ENCODE results near the gene MXRA8. TPM values are rescaled to one million over a fixed set of nuclear protein-coding genes. Genes with fewer than 3 reads are reported as not detected.
"Not testable (repeated sequence)": the region's sequence is repeated elsewhere in the genome, so short reads cannot be mapped to it uniquely, and the experiment has no call there.

Gene MXRA8
- total and polyA plus RNA-seq, 2 experiments from 2014 or later, result 155 to 242 TPM

- no peak overlapping the region for H2AFZ ChIP-seq
- no peaks in the 10 kb centered on the region for H3K9me2 ChIP-seq (replicated peaks; ENCODE audit: insufficient read depth)
- H3K4me2 ChIP-seq, result no peak overlapping the region
- no peaks in the 10 kb centered on the region for H3K9me3 ChIP-seq (ENCODE audit: low read depth)
- TF ChIP-seq EZH2 (IDR thresholded peaks at IDR 0.05; ENCODE audit: borderline replicate concordance) (no peak), CTCF (IDR thresholded peaks at IDR 0.05; ENCODE audit: poor library complexity) (no peak)
- no peak overlapping the region for H3K4me3 ChIP-seq
- H3K79me2 ChIP-seq, result peaks cover 63% of the 10 kb centered on the region
- no peaks in the 10 kb centered on the region for H3K27me3 ChIP-seq
- peaks cover 6% of the 10 kb centered on the region for H3K4me1 ChIP-seq (ENCODE audit: insufficient read depth)
- 90% methylated on average over 6 of the region's 6 CpGs for WGBS (ENCODE audit: low lambda C conversion rate, missing lambda C conversion rate)
- peak overlapping the region; percentile 64 for H3K27ac ChIP-seq
- no peaks in the 10 kb centered on the region for H3K36me3 ChIP-seq (replicated peaks; ENCODE audit: insufficient read depth, low read depth)
- DNase-seq (ENCODE audit: low spot score), result no peak
- peaks cover 10% of the 10 kb centered on the region for H4K20me1 ChIP-seq (ENCODE audit: insufficient read depth, poor library complexity, severe bottlenecking)
Measured at GRCh38 chr1:1317420-1317819, 40.9 kb downstream of the MXRA8 start.

- not testable (repeated sequence) for H2AFZ ChIP-seq; H3K4me2 ChIP-seq; H3K36me3 ChIP-seq (replicated peaks; ENCODE audit: insufficient read depth, low read depth); H3K4me1 ChIP-seq (ENCODE audit: insufficient read depth); DNase-seq (ENCODE audit: low spot score); H3K9me2 ChIP-seq (replicated peaks; ENCODE audit: insufficient read depth); H3K4me3 ChIP-seq; H4K20me1 ChIP-seq (ENCODE audit: insufficient read depth, poor library complexity, severe bottlenecking); H3K27ac ChIP-seq; H3K9me3 ChIP-seq (ENCODE audit: low read depth); H3K27me3 ChIP-seq
- 91% methylated on average over 8 of the region's 8 CpGs for WGBS (ENCODE audit: low lambda C conversion rate, missing lambda C conversion rate)
- H3K79me2 ChIP-seq, result peaks cover 51% of the 10 kb centered on the region
Measured at GRCh38 chr1:1316199-1316598, 42.2 kb downstream of the MXRA8 start.

- peaks cover 4% of the 10 kb centered on the region for H4K20me1 ChIP-seq (ENCODE audit: insufficient read depth, poor library complexity, severe bottlenecking)
- WGBS (ENCODE audit: low lambda C conversion rate, missing lambda C conversion rate), result 47% methylated on average over 9 of the region's 26 CpGs
Measured at GRCh38 chr1:1315435-1315954, 42.9 kb downstream of the MXRA8 start.

GRCh38 chr1:1314678-1315335 is 43.5 kb downstream of the MXRA8 start:
- H3K4me3 ChIP-seq, result no peak overlapping the region
- H3K27me3 ChIP-seq, result no peaks in the 10 kb centered on the region
- no peaks in the 10 kb centered on the region for H3K36me3 ChIP-seq (replicated peaks; ENCODE audit: insufficient read depth, low read depth)
- H3K4me1 ChIP-seq (ENCODE audit: insufficient read depth), result peaks cover 9% of the 10 kb centered on the region
- H2AFZ ChIP-seq, result no peak overlapping the region
- H4K20me1 ChIP-seq (ENCODE audit: insufficient read depth, poor library complexity, severe bottlenecking), result peaks cover 4% of the 10 kb centered on the region
- peaks cover 44% of the 10 kb centered on the region for H3K79me2 ChIP-seq
- no peak for TF ChIP-seq CTCF (IDR thresholded peaks at IDR 0.05; ENCODE audit: poor library complexity)
- TF ChIP-seq EZH2 (IDR thresholded peaks at IDR 0.05; ENCODE audit: borderline replicate concordance), result no peak
- TF ChIP-seq EZH2phosphoT487 (IDR thresholded peaks at IDR 0.05; ENCODE audit: low read depth, severe bottlenecking, unreplicated experiment), result no peak
- 98% methylated on average over 21 of the region's 23 CpGs for WGBS (ENCODE audit: low lambda C conversion rate, missing lambda C conversion rate)
- no peaks in the 10 kb centered on the region for H3K9me3 ChIP-seq (ENCODE audit: low read depth)
- no peaks in the 10 kb centered on the region for H3K9me2 ChIP-seq (replicated peaks; ENCODE audit: insufficient read depth)
- H3K27ac ChIP-seq, result no peak overlapping the region
- no peak for DNase-seq (ENCODE audit: low spot score)
- no peak overlapping the region for H3K4me2 ChIP-seq

More at GRCh38 chr1:1315435-1315954, 42.9 kb downstream of the MXRA8 start:
- no peak for DNase-seq (ENCODE audit: low spot score)
- peaks cover 6% of the 10 kb centered on the region for H3K4me1 ChIP-seq (ENCODE audit: insufficient read depth)
- H3K27ac ChIP-seq, result no peak overlapping the region
- H3K9me2 ChIP-seq (replicated peaks; ENCODE audit: insufficient read depth), result no peaks in the 10 kb centered on the region
- H3K9me3 ChIP-seq (ENCODE audit: low read depth), result no peaks in the 10 kb centered on the region
- no peak overlapping the region for H2AFZ ChIP-seq
- H3K79me2 ChIP-seq, result peaks cover 44% of the 10 kb centered on the region
- no peaks in the 10 kb centered on the region for H3K27me3 ChIP-seq
- H3K36me3 ChIP-seq (replicated peaks; ENCODE audit: insufficient read depth, low read depth), result no peaks in the 10 kb centered on the region
- no peak for TF ChIP-seq EZH2 (IDR thresholded peaks at IDR 0.05; ENCODE audit: borderline replicate concordance)
- no peak for TF ChIP-seq EZH2phosphoT487 (IDR thresholded peaks at IDR 0.05; ENCODE audit: low read depth, severe bottlenecking, unreplicated experiment)
- TF ChIP-seq CTCF (IDR thresholded peaks at IDR 0.05; ENCODE audit: poor library complexity), result no peak
- H3K4me3 ChIP-seq, result no peak overlapping the region
- no peak overlapping the region for H3K4me2 ChIP-seq
